GM12874 (cell line): Measurements from ENCODE around the gene PPM1K.

ENCODE experiments used
- TF ChIP-seq, protein P1 (sequence below): IDR thresholded peaks from 2 replicates; pipeline ENCODE4 v1.5.1; 2011; ENCODE audit warnings: low read depth, mild to moderate bottlenecking, control low read depth, low read length, moderate library complexity; ENCODE audit not compliant: insufficient read depth

PPM1K gene

DNA sequence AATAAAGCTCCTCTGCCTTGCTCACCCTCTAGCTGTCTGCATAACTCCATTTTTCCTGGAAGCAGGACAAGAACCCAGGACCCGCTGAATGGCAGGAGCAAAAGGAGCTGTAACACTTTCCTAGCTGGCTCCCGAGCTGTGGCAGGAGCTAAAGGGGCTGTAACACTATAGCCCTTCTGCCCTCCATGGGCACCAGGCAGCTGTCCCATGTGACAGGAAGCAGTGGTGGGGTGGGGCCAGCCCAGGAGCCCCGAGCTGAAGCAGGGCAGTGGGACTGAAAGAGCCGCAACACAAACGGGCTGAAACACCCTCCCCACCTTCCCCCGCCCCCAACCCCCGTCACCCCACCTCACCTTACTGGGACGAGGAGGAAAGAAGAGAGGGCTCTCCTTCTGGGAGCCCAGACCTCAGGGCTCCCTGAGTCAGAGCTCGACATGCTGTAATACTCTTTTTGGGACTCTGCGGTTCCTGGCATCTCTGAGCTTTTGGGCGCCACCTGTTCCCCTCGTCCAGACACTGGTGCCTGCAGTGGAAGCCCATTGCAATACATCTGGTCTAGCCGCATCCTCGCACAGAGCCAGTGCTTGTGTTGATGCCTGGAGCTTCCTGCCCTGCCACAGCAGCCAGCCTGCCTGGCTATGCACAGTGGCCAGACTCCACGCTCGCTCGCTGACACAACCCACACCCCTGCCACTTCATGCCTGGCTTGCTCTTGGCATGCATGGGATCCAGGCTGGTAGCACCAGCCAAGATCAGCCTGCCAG, 39.4 kb downstream of the PPM1K start:
- TF ChIP-seq, protein P1, sequence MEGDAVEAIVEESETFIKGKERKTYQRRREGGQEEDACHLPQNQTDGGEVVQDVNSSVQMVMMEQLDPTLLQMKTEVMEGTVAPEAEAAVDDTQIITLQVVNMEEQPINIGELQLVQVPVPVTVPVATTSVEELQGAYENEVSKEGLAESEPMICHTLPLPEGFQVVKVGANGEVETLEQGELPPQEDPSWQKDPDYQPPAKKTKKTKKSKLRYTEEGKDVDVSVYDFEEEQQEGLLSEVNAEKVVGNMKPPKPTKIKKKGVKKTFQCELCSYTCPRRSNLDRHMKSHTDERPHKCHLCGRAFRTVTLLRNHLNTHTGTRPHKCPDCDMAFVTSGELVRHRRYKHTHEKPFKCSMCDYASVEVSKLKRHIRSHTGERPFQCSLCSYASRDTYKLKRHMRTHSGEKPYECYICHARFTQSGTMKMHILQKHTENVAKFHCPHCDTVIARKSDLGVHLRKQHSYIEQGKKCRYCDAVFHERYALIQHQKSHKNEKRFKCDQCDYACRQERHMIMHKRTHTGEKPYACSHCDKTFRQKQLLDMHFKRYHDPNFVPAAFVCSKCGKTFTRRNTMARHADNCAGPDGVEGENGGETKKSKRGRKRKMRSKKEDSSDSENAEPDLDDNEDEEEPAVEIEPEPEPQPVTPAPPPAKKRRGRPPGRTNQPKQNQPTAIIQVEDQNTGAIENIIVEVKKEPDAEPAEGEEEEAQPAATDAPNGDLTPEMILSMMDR = no peak

DNA sequence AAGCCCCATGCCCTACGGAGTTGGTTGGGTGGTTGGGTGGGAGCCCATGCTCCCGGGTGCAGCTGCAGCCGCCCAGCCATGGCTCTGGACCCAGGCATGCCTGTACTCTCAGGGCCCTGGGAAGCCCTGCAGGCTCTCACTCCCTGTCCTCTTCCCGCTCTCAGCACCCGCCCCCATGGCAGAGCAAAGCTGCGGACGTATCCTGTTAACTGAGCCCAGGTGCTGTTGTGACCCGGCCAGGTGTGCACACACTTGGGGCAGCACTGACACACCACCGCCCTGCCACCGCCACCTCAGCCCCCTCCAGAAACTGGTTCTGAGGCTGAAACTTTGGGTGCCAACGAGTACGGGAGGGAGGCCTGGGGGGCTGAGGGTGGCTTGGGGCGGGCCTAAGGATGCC, 40.3 kb downstream of the PPM1K start:
- TF ChIP-seq, protein P1 = no peak

DNA sequence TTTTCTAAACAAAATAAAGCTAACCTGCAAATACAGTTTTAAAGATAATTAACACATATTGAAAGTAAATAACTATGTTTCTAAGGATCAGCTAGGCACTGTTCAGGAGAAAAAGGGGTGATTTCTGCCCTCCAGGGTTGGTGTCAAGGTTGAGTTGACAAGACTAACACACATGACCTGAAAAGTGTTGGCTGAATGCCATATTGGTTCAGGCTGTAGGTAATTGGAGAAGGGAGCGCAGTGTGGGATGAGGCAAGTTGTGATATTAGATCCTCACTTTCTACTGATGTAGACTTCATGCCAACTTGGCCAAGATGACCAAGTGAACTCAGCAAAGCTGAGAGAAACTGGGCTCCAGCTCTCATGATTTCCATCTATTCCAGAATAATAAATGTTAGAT, 42.2 kb downstream of the PPM1K start:
- TF ChIP-seq, protein P1 = no peak

DNA sequence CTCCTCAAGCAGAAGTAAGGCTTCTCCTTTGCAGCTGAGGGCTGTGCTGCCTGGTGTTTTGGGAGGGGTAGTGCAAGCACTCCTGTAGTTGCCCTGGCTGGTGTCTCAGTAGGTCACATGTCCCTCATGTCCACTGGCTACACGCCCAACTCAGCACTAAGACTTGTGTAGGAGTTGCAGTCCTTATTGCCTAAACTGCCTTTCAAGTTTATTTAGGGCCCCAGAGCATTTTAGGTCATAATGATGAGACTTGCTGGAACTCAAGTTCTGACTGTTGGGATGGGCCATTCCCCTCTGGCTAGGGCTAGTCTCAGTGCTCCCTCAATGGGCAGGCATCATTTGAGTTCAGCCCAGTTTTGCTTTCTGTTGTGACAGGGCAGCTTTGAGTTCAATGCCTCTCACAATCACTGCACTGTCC, 44.1 kb downstream of the PPM1K start:
- TF ChIP-seq, protein P1 = no peak

DNA sequence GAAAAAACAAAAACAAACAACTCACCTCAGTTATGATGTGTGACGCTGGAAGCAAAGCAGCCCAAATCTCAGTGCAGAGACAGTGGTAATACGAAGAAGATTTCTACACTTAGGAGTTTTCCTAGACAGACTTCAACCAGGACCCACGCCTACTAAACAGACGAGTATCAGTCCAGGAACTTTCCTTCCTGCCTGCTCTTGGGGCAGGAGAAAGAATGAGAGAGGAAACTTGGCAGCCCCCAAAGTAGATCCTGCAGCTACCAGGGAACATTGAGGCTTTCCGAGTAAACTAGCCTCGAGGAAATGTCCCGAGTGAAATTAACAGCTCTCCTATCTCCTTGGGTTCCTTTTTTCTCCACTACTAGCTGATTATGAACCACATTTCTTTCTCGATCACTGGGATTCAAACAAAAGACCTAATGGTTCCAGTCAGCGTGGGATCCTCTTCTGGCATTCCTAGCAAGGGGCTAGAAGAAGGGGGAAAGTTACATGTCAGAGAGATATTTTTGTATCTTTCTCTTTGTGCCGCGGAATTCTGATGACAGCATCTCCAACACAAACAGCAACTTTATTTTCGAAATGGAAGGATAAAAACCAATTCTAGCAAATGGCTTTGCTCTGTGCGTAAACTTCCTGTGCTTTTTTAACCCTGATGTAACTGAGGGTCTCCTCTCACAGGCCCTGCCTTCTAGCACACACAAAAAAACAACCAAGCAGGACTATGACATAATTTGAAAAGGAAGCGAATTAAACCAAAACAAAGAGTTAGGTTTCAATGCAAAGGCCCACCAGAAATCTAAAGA, 53.2 kb downstream of the PPM1K start:
- TF ChIP-seq, protein P1 = no peak

DNA sequence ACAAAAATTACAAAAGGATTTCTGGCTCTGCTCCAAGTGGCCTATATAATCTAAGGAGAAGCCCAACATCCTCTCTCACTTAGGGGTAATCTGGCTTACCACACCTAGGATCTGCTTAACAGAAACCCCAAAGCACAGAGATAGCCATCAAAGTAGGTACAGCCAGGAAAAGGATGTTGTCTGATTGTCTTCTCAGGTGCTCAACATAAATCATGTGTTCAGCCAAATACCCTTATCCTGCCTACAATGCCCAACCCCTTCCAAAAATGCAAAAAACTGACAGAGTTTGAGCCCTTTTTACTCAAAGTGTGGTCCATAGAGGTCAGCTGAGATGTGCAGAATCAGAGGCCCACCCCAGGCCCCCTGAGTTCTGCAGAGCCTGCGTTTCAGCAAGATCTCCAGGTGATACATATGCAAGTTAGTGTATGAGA, 53.9 kb downstream of the PPM1K start:
- TF ChIP-seq, protein P1 = no peak

DNA sequence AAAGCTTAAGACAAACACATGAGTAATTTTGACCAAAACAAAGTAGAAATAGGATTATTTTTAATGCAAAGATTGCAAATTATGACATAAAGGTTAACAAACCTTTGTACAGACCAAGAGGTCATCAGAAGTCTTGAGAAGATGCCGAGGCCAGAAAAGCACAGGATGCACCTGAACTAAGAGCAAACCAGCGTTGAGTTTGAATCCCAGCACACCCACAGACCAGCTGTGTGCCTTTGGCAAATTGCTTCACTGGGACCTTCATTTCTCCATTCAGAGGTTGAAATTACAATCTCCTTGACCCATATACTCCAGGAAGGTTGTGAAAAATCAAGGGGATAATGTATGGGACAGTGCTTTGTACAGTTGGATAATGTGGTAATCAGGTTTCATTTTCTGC, 56.6 kb downstream of the PPM1K start:
- TF ChIP-seq, protein P1 = no peak
